GM12864 (cell line): ENCODE results near the gene SOX9.

Experiments used
- DNase-seq: peaks from one replicate; pipeline ENCODE4 v3.0.0-alpha.2; 2011; ENCODE audit warnings: low read depth
- H3K4me3 ChIP-seq: 2 replicates; pipeline ENCODE4 v1.5.1; 2011; ENCODE audit warnings: mild to moderate bottlenecking, low read depth, low read length, control low read depth
- TF ChIP-seq, protein P1 (sequence below): IDR thresholded peaks from 2 replicates; pipeline ENCODE4 v1.5.1; 2011; ENCODE audit warnings: low read depth, mild to moderate bottlenecking, moderate library complexity, low read length, control low read depth, inconsistent platforms; ENCODE audit errors: missing control alignments

SOX9 gene

DNA sequence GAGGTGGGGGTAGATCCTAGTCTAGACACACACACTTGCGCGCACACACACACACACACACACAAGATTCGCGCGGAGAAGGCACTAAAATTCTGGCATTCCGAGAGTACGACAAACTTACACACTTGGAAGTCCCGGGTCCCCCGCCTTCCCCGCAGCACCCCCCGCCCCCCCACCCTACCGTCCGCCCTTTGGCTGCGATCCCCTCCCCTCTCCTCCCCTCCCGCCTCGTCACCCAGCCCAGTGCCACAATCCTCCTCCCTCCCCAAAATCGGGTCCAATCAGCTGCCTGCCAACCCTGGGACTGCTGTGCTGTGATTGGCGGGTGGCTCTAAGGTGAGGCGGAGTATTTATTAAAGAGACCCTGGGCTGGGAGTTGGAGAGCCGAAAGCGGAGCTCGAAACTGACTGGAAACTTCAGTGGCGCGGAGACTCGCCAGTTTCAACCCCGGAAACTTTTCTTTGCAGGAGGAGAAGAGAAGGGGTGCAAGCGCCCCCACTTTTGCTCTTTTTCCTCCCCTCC is at the start of gene SOX9:
Gene SOX9 (plus strand): TSS at position 379 of the 522 bp plus-strand sequence. CDS start 372 bp downstream, outside the sequence.
- peak within 1 kb of the TSS; percentile 68 for H3K4me3 ChIP-seq
- TF ChIP-seq, protein P1, sequence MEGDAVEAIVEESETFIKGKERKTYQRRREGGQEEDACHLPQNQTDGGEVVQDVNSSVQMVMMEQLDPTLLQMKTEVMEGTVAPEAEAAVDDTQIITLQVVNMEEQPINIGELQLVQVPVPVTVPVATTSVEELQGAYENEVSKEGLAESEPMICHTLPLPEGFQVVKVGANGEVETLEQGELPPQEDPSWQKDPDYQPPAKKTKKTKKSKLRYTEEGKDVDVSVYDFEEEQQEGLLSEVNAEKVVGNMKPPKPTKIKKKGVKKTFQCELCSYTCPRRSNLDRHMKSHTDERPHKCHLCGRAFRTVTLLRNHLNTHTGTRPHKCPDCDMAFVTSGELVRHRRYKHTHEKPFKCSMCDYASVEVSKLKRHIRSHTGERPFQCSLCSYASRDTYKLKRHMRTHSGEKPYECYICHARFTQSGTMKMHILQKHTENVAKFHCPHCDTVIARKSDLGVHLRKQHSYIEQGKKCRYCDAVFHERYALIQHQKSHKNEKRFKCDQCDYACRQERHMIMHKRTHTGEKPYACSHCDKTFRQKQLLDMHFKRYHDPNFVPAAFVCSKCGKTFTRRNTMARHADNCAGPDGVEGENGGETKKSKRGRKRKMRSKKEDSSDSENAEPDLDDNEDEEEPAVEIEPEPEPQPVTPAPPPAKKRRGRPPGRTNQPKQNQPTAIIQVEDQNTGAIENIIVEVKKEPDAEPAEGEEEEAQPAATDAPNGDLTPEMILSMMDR: no peak
- DNase-seq: peak; percentile 38

DNA sequence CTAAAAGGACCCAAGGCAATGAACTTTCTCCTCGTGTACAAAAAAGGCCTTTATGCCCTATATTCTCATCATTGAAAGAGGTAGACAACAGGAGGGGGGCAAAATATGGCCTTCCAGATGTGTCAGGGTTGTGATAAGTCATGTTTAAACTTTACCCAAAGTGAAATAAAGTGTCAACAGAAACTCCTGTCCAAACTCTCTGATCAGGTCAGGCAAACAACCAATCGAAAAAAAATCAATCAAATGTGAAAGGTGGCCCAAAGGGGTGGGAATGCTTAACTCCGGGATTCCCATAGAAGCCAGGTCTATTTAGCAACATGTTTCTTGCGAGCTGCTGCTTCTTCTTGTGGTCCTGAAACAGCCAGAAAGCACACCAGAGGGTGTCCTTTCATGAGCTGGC is 49.5 kb upstream of the SOX9 start:
- no peak overlapping the region for H3K4me3 ChIP-seq
- TF ChIP-seq, protein P1: no peak
- no peak for DNase-seq

- TF ChIP-seq, protein P1: no peak
- DNase-seq: no peak
- no peak overlapping the region for H3K4me3 ChIP-seq
These were observed 44.7 kb upstream of the SOX9 start for GRCh38 chr17:72075995-72076677.

DNA sequence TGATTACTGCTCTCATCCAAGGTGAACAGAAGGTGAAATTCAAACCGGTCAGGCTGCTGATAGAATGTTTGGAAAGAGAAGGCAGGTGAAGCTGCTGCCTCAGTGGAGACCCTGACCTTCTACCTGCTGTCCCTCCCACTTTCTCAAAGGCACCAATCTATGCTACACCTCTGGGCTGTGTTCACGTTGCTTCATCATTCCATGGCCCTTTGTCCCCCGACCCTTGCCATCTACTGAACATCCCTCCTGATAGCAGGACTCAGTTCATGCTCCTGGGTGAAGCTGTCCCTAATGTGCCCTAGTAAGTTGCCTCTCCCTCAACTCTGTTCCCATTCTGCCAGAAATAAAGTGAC is 44.2 kb upstream of the SOX9 start:
- no peak for DNase-seq
- TF ChIP-seq, protein P1: no peak
- H3K4me3 ChIP-seq: no peak overlapping the region

- no peak overlapping the region for H3K4me3 ChIP-seq
- DNase-seq: no peak
- TF ChIP-seq, protein P1: peak; percentile 4
These were observed 43.4 kb upstream of the SOX9 start for GRCh38 chr17:72077326-72077960.

DNA sequence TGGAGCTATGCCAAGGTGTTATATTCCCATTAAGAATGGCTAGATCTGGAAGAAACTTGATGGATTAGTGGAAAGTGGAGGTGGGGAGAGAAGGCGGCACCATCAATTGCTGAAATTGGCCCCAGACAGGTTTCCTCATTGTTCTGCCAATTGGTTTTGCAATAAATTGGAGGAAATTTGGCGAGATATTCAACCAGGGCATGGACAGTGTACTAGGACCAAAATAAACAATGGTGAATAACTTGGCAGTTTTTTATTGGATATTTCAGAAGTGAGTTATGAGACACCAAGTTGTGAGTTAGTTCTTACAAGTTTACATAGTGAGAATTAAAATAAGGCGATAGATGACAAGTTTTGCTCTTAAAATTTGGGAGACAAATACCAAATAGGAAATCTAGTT is 41.1 kb upstream of the SOX9 start:
- no peak for DNase-seq
- TF ChIP-seq, protein P1: no peak

More for the DNA sequence above, 41.1 kb upstream of the SOX9 start:
- no peak overlapping the region for H3K4me3 ChIP-seq
